CD4-positive, alpha-beta T cell treated with Interleukin-10 for 1 hour (primary cell): Measurements from ENCODE around the gene CNGA2.
"Not testable (repeated sequence)": the region's sequence is repeated elsewhere in the genome, so short reads cannot be mapped to it uniquely, and the experiment has no call there.

Experiments
- DNase-seq: peaks from one replicate; pipeline ENCODE4 v3.0.0-alpha.2; 2020

The CNGA2 gene

GRCh38 chrX:151734446-151734845, at the start of gene CNGA2:
Gene CNGA2, plus strand, starts transcription at chrX:151734746. Its CDS starts 3,738 bp downstream, at chrX:151738484.
- no peak for DNase-seq

DNA sequence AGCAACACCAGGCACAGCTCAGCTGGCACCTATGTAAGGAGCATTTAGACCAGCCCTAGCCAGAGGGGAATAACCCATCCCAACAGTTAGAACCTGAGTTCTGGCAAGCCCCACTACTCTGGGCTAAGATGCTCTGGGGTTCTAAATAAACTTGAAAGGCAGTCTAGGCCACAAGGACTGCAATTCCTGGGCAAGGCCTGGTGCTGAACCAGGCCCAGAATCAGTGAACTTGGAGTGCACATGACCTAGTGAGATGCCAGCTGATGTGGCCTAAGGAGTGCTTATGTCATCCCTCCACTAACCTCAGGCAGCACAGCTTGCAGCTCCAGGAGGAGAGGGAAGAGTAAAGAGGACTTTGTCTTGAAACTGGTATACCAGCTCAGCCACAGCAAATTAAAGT, 46.9 kb upstream of the CNGA2 start:
- no peak for DNase-seq

DNA sequence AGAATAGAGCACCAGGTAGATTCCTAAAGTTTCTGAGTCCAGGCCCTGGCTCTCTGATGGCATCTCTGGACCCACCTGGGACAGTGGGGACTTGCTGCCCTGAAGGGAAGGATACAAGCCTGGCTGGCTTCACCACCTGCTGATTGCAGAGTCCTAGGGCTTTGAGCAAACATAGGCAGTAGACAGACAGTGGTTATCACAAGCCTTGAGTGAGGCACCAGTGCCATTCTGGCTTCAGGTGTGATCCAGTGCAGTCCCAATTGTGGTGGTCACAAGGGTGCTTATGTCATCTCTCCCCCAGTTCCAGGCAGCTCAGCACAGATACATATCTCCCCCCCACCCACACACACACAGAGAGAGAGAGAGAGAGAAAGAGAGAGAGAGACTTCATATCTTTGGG, 45.9 kb upstream of the CNGA2 start:
- no peak for DNase-seq

GRCh38 chrX:151692825-151693224, 41.7 kb upstream of the CNGA2 start:
- DNase-seq, result no peak

GRCh38 chrX:151694121-151694520, 40.4 kb upstream of the CNGA2 start:
- no peak for DNase-seq

- DNase-seq, result no peak
These were observed 39.6 kb upstream of the CNGA2 start, which contains the start of gene PRRG3 for GRCh38 chrX:151694661-151695582. Gene PRRG3, plus strand, starts transcription at chrX:151695458. Its CDS starts 3,357 bp downstream, at chrX:151698815.

- DNase-seq, result no peak
These were observed 38.8 kb upstream of the CNGA2 start for GRCh38 chrX:151695583-151696340.

- DNase-seq, result not testable (repeated sequence)
These were observed 37.5 kb upstream of the CNGA2 start for GRCh38 chrX:151697082-151697481.

- no peak for DNase-seq
These were observed 37.0 kb upstream of the CNGA2 start for GRCh38 chrX:151697522-151697921.

DNA sequence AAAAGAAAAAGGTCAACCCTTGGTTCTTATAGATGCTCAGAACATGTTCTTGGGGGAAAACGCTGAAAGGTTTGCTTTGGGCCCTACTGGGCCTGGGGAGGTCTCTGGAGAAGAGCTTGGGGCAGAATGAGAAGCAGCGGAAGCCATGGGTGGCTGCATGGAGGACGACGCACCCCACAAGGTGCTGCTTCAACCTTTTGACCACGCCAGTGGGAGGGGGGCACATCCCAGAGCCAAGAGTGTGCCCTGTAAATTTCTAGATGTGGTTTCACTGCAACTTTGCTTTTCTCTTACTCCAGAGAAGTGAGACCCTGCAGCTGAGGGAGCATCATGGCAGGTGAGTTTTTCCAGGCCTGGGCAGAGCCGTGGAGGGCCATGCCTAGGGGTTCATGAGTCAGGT, 36.1 kb upstream of the CNGA2 start:
- no peak for DNase-seq

GRCh38 chrX:151699746-151700145, 34.8 kb upstream of the CNGA2 start:
- no peak for DNase-seq

GRCh38 chrX:151700581-151700980, 34.0 kb upstream of the CNGA2 start:
- DNase-seq, result no peak

DNA sequence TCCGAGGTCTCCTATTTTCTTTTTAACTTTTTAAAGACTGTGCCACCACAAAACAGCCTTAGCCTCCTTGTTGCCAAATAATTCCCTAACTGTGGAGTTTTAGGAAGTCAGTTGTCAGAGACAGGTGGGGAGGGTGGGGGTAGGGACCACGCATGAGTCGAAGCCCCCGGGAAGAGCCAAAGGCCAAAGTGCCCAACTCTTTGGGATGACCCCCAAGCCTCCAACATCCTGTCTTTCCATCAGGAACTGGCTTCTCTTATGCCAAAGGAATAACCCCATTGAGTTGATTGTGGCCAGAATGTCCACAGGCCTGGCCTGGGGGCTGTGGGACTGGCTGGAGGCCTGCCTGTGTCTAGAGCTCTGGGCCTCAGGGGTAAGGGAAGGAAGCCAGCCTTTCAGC, 33.5 kb upstream of the CNGA2 start:
- DNase-seq, result no peak

DNA sequence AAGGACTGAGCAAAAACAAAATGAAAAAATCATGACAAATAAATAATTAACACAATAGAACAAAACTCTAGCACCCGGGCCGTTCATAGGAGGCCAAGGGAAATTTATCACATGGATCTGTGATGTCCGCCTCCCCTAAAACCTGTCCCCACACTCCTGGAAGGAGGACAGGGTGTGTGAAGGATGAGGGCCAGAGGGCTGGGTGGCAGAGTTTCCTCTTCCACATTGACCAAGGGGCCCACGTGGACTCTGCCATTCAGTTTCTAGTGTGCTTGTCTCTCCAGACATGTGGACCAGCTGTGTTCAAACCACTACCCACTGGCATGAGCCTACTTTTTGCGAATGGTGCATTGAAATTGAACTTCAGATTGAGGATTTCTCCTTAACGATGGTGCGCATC, 33.0 kb upstream of the CNGA2 start:
- DNase-seq, result no peak

DNA sequence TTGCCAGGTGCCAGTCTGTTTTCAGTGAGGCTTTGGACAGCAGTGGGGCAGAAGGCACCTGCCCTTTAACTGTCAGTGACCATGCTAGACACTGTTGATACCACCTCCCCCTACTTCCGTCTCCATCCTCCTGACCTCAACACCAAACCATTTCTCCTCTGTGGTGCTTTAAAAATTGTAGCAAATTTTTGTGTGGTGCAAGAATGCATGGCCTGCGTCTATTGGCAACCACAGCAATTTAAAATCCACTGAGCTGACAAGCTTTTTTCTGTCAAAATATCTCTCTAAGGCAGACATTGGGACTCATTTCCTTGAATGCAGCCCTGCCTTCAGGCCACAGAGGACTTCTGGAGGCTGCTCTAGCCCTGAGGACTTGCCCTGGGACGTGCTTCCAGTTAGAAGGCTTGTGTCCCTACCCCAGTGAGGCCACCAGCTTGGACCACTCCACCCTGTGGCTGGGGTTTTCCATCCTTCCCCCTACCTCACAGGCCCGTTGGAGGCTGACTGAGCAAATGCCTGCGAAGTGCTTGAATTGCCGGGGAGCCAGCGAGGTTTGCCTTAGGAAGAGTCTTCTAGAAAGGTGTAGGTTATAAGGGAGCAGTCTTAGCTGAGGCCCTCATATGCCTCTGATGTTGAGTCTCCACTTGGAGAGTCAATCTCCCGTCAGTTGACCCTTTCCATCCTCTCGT, 32.4 kb upstream of the CNGA2 start:
- DNase-seq, result no peak

DNA sequence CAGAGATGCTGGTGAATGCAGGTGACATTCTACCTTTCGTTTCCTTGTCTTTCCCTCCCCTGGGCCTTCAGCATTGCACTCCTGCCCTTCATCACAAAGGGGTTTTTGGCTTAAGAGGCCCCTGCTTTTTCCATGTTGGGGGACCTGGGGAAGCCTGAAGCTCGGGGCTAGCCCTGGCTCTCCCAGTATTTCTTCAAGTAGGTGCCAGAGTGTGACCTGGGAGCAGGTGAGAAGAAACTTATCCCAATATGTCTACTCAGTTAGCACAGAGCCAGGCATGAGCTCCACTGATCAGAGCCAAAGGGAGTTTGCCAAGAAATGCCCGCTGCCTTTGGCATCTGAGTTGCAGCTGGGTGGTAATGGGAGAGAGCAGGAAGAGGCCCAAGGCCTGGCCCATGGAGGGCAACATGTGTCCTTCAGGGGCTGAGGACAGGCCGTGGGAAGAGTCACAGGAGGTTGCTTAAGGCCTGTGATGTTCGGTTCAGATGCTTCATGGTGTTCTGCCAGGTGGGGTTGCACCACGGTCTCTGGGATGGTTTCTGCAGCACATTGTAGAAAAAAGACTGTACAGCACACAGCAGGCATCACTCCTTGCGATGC, 31.7 kb upstream of the CNGA2 start:
- no peak for DNase-seq

DNA sequence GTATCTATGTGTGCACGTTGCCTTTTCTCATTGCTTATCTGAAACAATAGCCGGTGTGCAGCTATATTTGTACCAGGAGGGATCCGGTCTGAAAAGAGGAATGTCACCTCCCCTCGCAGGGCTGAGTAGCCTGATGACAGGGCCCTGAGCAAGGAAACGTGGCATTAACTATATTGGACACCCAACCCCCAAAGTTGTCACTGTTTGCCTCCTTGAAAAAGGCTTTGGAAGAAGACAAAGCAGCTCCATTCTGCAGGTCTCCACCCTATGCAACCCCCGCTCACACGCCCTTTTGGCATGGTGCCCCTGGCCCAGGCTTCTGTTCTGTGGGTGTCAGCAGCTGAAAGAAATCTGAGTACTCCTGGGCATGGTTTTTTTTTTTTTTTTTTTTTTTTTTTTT, 31.1 kb upstream of the CNGA2 start:
- DNase-seq, result no peak

DNA sequence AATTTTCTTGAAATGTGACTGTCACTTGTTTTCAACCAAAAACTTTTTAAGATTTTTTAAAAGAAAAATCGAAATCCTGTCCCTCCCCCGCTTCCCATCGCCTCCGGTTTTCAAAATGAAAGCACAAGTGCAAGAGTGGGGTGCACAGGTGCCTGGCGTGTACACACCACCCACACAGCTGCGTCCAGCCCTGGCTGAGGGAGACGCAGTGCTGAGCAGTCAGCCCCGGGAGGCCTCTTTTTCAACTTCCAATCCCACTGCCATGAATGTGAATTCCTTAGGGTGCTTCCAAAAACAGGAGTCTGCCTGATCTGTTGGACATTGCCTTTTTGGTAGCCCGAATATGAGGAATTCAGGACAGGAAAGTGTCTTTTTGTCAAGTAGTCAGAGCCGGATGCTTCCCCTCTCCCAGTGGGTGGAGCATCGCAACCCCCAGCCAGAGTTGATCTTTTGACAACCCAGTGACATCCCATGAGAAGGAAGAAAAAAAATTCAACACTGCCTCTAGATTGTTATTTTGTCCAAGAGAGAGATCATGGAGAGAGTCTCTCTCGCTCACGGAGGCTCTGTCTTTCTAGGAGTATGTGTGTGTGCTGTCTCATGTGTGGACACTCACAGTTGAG, 30.4 kb upstream of the CNGA2 start:
- no peak for DNase-seq

GRCh38 chrX:151708821-151709220, 25.7 kb upstream of the CNGA2 start:
- DNase-seq, result no peak

DNA sequence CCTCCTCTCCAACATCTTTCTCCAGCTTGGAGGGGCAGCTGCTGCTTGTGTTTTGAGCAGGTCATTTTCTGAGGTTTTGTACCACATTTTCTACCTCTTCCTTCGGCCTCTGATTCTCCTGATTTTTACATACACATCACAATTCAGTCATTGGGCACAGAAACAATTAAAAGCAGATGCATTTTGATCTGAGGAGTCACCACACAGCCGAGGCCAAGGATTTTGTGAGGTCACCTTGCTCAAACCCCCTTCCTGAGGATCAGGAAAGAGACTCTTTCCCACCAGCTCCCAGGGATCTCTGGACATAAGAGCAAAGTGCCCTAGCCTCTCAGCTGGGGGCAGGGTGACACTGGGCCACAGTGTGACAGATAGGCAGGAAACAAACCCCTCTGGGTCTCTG, 24.1 kb upstream of the CNGA2 start:
- DNase-seq, result no peak

GRCh38 chrX:151711154-151711553, 23.4 kb upstream of the CNGA2 start:
- DNase-seq, result no peak

GRCh38 chrX:151711787-151712186, 22.8 kb upstream of the CNGA2 start:
- no peak for DNase-seq

GRCh38 chrX:151712253-151712652, 22.3 kb upstream of the CNGA2 start:
- no peak for DNase-seq
